Thyroid gland (tissue), 4 donors: ENCODE data around the gene HNRNPA2B1. TPM values are rescaled to one million over a fixed set of nuclear protein-coding genes. Genes with fewer than 3 reads are reported as not detected.

Source experiments
- DNase-seq, 2 donors: peaks; one replicate each; pipeline ENCODE4 v3.0.0-alpha.2; 2019
- H3K27ac ChIP-seq, 3 donors: fragments of 200-600 bp; sonication (generic); 1 replicate in 2 of 3; 2 replicates in 1 of 3; pipeline ENCODE4 v1.5.1; 2016 to 2019; ENCODE audit warnings: mild to moderate bottlenecking in 1 of 3, moderate library complexity in 1 of 3
- H3K27me3 ChIP-seq: fragments of 200-600 bp; sonication (generic); one replicate; pipeline ENCODE4 v1.5.1; 2019
- H3K36me3 ChIP-seq, 2 donors: fragments of 200-600 bp; sonication (generic); one replicate each; pipeline ENCODE4 v1.5.1; 2016 to 2019
- H3K4me1 ChIP-seq, 2 donors: fragments of 200-600 bp; sonication (generic); one replicate each; pipeline ENCODE4 v1.5.1; 2017 to 2019
- H3K4me3 ChIP-seq, 3 donors: fragments of 200-600 bp; sonication (generic); replicated peaks in 1 of 3; 1 replicate in 2 of 3; 2 replicates in 1 of 3; pipeline ENCODE4 v1.5.1; 2016; ENCODE audit warnings: mild to moderate bottlenecking in 1 of 3
- H3K9me3 ChIP-seq: fragments of 200-600 bp; sonication (generic); one replicate; pipeline ENCODE4 v1.5.1; 2017
- CTCF ChIP-seq, 6 experiments: fragments of 200-600 bp in 3 of 6; fragments of 450-650 bp in 3 of 6; sonication (generic) in 3 of 6; IDR thresholded peaks; one replicate each; pipeline ENCODE4 v1.5.1; 2016 to 2019; ENCODE audit warnings: antibody characterized with exemption in 6 of 6, mild to moderate bottlenecking in 2 of 6, inconsistent platforms in 1 of 6, moderate library complexity in 1 of 6
- POLR2A ChIP-seq, 2 donors: fragments of 450-650 bp; IDR thresholded peaks; one replicate each; pipeline ENCODE4 v1.6.1; 2017; ENCODE audit warnings: antibody characterized with exemption in 2 of 2, mild to moderate bottlenecking in 2 of 2, moderate library complexity in 1 of 2
- WGBS, 2 donors: methylation state at CpG; one replicate each; pipeline ENCODE4 v1.1.5; 2017; 5-methylcytosine and 5-hydroxymethylcytosine counted together
- intact Hi-C: fragments of 100-400 bp; cut with DNase I; formaldehyde crosslinking; loops from one replicate; pipeline ENCODE4 v1.15.1; 2023
- total RNA-seq, 4 donors: library from RNA; depleted of rRNA; stranded (reverse); fragments of >200 nt; gene quantifications; one replicate each; pipeline ENCODE4 v1.2.3, GENCODE V29; 2016

Gene HNRNPA2B1
- total RNA-seq, 4 donors from 2014 or later: 192 to 303 (median 239) TPM

- Histone ChIP-seq H3K4me3 (no peak overlapping the region), H3K9me3 (no peaks in the 10 kb centered on the region), H3K4me1 (no peaks in the 10 kb centered on the region), H3K27me3 (no peaks in the 10 kb centered on the region), H3K27ac (no peak overlapping the region), H3K36me3 (peaks cover 19 to 34% of the 10 kb centered on the region in 2 donors)
- no peak for DNase-seq
- TF ChIP-seq POLR2A (IDR thresholded peaks at IDR 0.05): no peak
- WGBS, 2 donors: 83 to 88% methylated on average over 5 of the region's 5 CpGs
- intact Hi-C loops: no loop called here
Observed at GRCh38 chr7:26213807-26214515, 13.4 kb upstream of the HNRNPA2B1 start.

DNA sequence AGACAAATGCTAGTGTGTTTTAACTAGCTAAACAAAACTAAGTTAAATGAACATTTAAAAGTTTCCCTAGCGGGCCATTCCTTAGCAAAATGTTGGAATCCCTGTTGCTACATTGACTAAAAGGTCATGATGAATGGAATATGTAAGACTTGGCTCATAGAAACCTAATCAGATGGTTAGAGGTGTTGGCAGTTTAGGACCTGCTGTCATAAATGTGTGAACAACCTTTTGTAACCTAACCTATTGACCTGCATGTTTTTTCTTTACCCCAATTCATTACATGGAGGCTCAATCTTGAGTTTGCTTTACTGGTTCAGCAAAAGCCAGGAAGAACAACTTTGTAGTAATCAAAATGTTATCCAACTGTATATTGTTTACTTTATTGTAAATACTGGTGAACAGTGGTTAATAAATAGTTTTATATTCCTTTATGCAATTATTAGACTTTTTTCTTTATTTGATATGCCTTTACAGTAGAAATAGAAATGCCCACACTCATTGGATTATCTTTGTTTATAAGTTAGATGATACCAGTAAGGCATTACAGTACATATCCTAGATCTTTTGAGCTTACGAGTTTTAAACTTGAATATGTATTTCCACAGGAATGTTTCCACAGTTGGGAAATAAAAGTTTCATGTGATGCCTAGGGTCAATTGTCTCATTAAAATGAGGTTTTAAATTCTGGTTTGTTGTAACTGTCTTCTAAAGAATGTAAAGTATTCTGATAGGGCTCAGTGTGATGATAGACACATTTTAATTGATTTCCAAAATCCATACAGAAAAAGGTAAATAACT lies 12.6 kb upstream of the HNRNPA2B1 start:
- Histone ChIP-seq H3K36me3 (peaks cover 25 to 43% of the 10 kb centered on the region in 2 donors), H3K27me3 (no peaks in the 10 kb centered on the region), H3K9me3 (no peaks in the 10 kb centered on the region), H3K4me3 (no peak overlapping the region), H3K27ac (no peak overlapping the region), H3K4me1 (no peaks in the 10 kb centered on the region)
- WGBS, 2 donors: 92 to 93% methylated on average over 2 of the region's 2 CpGs
- no peak for TF ChIP-seq CTCF (IDR thresholded peaks at IDR 0.05)
- TF ChIP-seq POLR2A (IDR thresholded peaks at IDR 0.05): no peak
- intact Hi-C loops: no loop called here
- no peak for DNase-seq

DNA sequence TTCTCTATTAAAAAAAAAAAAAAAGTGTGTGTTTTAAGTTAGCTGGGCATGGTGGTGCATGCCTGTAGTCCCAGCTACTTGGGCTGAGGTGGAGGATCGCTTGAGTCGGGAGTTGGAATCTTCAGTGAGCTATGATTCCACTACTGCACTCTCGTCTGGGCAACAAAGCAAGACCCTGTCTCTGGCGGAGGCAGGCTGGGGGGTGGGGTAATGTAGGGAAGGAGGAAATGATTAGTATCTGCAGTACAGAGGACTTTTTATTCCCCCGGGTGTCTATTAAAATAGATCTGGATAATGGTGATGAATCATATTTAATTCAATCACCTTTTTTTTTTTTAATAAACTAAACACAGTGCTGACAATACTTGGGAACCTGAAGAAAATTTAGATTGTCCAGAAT lies 7.5 kb upstream of the HNRNPA2B1 start:
- H3K4me1 ChIP-seq: peaks cover 17 to 22% of the 10 kb centered on the region in 2 donors
- no peak overlapping the region for H3K4me3 ChIP-seq
- no peaks in the 10 kb centered on the region for H3K27me3 ChIP-seq
- no peak for TF ChIP-seq CTCF (IDR thresholded peaks at IDR 0.05)
- no peak for TF ChIP-seq POLR2A (IDR thresholded peaks at IDR 0.05)
- H3K36me3 ChIP-seq: peaks cover 40 to 59% of the 10 kb centered on the region in 2 donors
- H3K9me3 ChIP-seq: no peaks in the 10 kb centered on the region
- DNase-seq: no peak
- intact Hi-C loops: no loop called here
- H3K27ac ChIP-seq: no peak overlapping the region
- 65 to 68% methylated on average over 5 of the region's 5 CpGs for WGBS, 2 donors

DNA sequence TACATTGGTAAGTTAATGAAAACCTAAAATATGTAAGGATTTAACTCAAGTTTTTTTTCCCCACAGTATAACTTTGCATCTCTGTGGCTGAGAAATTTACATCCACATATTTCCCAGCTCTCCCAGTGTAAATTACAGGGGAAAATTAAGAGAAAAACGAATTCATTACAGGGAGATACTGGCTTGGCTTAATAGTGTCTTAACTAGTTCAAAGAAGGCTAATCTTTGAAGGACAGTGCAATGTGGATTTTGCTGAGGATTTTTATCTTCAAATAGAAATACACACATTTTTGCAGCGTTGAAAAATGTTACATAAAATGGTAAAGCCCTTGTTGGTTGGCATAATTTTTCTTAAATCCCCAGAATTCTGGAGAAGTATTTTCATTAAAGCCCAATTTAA lies 2.5 kb upstream of the HNRNPA2B1 start:
- H3K27me3 ChIP-seq: no peaks in the 10 kb centered on the region
- no peaks in the 10 kb centered on the region for H3K9me3 ChIP-seq
- H3K27ac ChIP-seq: peak overlapping the region in 1 of 3 donors; percentile 100
- H3K36me3 ChIP-seq: peaks cover 14 to 18% of the 10 kb centered on the region in 2 donors
- intact Hi-C loops: no loop called here
- TF ChIP-seq POLR2A (IDR thresholded peaks at IDR 0.05) (no peak), CTCF (IDR thresholded peaks at IDR 0.05) (no peak)
- 7 to 12% methylated on average over 2 of the region's 2 CpGs for WGBS, 2 donors
- H3K4me1 ChIP-seq: peaks cover 18 to 25% of the 10 kb centered on the region in 2 donors
- peak overlapping the region in 1 of 3 donors; percentile 86 for H3K4me3 ChIP-seq
- no peak for DNase-seq

- DNase-seq: peak; percentile 54 to 61
- no peak for TF ChIP-seq CTCF (IDR thresholded peaks at IDR 0.05)
- TF ChIP-seq POLR2A (IDR thresholded peaks at IDR 0.05): no peak
- Histone ChIP-seq H3K36me3 (peaks cover 8 to 11% of the 10 kb centered on the region in 2 donors), H3K27me3 (no peaks in the 10 kb centered on the region), H3K4me3 (peak overlapping the region; percentile 50 to 90 (median 86)), H3K4me1 (peaks cover 23 to 28% of the 10 kb centered on the region in 2 donors), H3K27ac (peak overlapping the region; percentile 99 to 100 (median 99)), H3K9me3 (no peaks in the 10 kb centered on the region)
- intact Hi-C loops: no loop called here
- WGBS, 2 donors: 1% methylated on average over 17 to 35 of the region's 68 CpGs
Observed at GRCh38 chr7:26202019-26202990, 1.8 kb upstream of the HNRNPA2B1 start.
